ENCODE results near the gene PLEKHA4.

DNA sequence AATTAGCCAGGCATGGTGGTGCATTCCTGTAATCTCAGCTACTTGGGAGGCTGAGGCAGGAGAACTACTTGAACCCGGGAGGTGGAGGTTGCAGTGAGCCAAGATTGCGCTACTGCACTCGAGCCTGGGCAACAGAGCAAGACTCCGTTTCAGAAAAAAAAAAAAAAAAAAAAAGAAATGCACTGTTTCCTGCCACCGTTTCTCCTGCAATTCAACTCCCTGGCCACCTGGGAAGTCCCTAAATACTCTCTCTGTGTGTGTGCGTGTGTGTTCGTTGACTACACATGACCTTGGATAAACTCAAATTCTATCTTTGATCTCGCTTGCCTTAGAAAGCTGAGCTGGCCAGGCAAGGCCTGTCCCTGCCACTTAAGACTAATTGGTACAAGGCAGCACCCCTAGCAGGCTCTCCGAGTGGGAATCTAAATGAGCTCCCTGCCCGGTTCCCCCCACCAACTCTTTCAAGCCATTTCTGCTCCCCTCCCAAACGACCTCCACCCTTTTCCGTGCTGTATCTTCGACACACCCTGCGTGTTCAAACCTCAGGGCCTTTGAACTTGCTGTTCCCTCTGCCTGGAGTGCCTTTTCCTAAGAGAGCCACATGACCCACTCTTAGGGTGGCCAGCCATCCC, 52.4 kb downstream of the PLEKHA4 start:
- TF ChIP-seq POLR2AphosphoS5 (IDR thresholded peaks at IDR 0.05; ENCODE audit: low read depth, low read length) (no peak), POLR2A (IDR thresholded peaks at IDR 0.05; ENCODE audit: low read depth, low read length) (no peak), TAF1 (IDR thresholded peaks at IDR 0.05; ENCODE audit: low read depth, low read length) (no peak)
